T-cell (primary cell): ENCODE results near the gene ZNF484. TPM values are rescaled to one million over a fixed set of nuclear protein-coding genes. Genes with fewer than 3 reads are reported as not detected.
"Not testable (repeated sequence)": the region's sequence is repeated elsewhere in the genome, so short reads cannot be mapped to it uniquely, and the experiment has no call there.

Experiments used
- ATAC-seq, 4 experiments: fragments of 200-7000 bp in 3 of 4; fragments of 150-1000 bp in 1 of 4; cut with Tn5 transposase; replicated peaks in 1 of 4; 1 replicate in 3 of 4; 2 replicates in 1 of 4; pipeline ENCODE4 v1.10.0; 2021; ENCODE audit warnings: moderate library complexity in 3 of 4, mild to moderate bottlenecking in 2 of 4, moderate number of reproducible peaks in 1 of 4
- CTCF ChIA-PET, 2 donors: fragments of 300-600 bp; sonication (Branson Sonifier 250); formaldehyde crosslinking; loops; one replicate each; lab custom pipeline; 2022; ENCODE audit warnings: antibody characterized with exemption in 2 of 2; lab: Charles Lee
- POLR2A ChIA-PET, 2 donors: fragments of 300-600 bp; sonication (Branson Sonifier 250); formaldehyde crosslinking; loops; one replicate each; lab custom pipeline; 2022; ENCODE audit warnings: antibody characterized with exemption in 2 of 2; lab: Charles Lee
- DNase-seq, 35 experiments: peaks; one replicate each; pipeline versions ENCODE4 v3.0.0 to v3.0.0-alpha.2; 2013 to 2023
- H3K27ac ChIP-seq: one replicate; pipeline ENCODE4 v1.5.1; 2013; ENCODE audit warnings: low read length
- H3K27me3 ChIP-seq, 2 experiments: replicated peaks in 1 of 2; 1 replicate in 1 of 2; 2 replicates in 1 of 2; pipeline versions ENCODE4 v1.6.1 to v1.7.0; 2013; ENCODE audit warnings: low read length in 1 of 2, mixed read lengths in 1 of 2; ENCODE audit not compliant: control insufficient read depth in 2 of 2, insufficient read depth in 2 of 2; ENCODE audit errors: extremely low read depth in 1 of 2
- H3K36me3 ChIP-seq, 2 donors: 1 replicate in 1 of 2; 2 replicates in 1 of 2; pipeline versions ENCODE4 v1.6.1 to v1.7.0; 2013; ENCODE audit warnings: low read length in 1 of 2; ENCODE audit not compliant: control insufficient read depth in 2 of 2, insufficient read depth in 1 of 2; ENCODE audit errors: extremely low read depth in 1 of 2
- H3K4me1 ChIP-seq, 2 experiments: 1 replicate in 1 of 2; 2 replicates in 1 of 2; pipeline versions ENCODE4 v1.6.1 to v1.7.0; 2013; ENCODE audit warnings: low read length in 2 of 2, mixed read lengths in 1 of 2; ENCODE audit not compliant: insufficient read depth in 2 of 2, control insufficient read depth in 1 of 2; ENCODE audit errors: extremely low read depth in 1 of 2
- H3K4me3 ChIP-seq, 2 donors: 1 replicate in 1 of 2; 2 replicates in 1 of 2; pipeline versions ENCODE4 v1.5.1 to v1.7.0; 2013; ENCODE audit warnings: mild to moderate bottlenecking in 2 of 2, low read length in 1 of 2, moderate library complexity in 1 of 2; ENCODE audit not compliant: control insufficient read depth in 1 of 2; ENCODE audit errors: extremely low read depth in 1 of 2
- H3K9me3 ChIP-seq: 2 replicates; pipeline ENCODE4 v1.7.0; 2013
- H3K27ac Mint-ChIP-seq, 2 donors: one replicate each; pipeline ENCODE4 v1.8.0; 2020 to 2021; ENCODE audit warnings: mild to moderate bottlenecking in 2 of 2, mixed read lengths in 2 of 2
- H3K27me3 Mint-ChIP-seq, 2 donors: one replicate each; pipeline ENCODE4 v1.8.0; 2021 to 2022; ENCODE audit warnings: mixed read lengths in 2 of 2
- H3K36me3 Mint-ChIP-seq: one replicate; pipeline ENCODE4 v1.8.0; 2021; ENCODE audit warnings: mixed read lengths
- H3K4me1 Mint-ChIP-seq, 3 donors: one replicate each; pipeline ENCODE4 v1.8.0; 2020 to 2022; ENCODE audit warnings: mixed read lengths in 3 of 3, mild to moderate bottlenecking in 1 of 3
- H3K4me3 Mint-ChIP-seq, 3 donors: one replicate each; pipeline ENCODE4 v1.8.0; 2020 to 2022; ENCODE audit warnings: mild to moderate bottlenecking in 3 of 3, mixed read lengths in 3 of 3, moderate library complexity in 3 of 3
- H3K9me3 Mint-ChIP-seq, 3 donors: one replicate each; pipeline ENCODE4 v1.8.0; 2020 to 2022; ENCODE audit warnings: mixed read lengths in 3 of 3
- WGBS: methylation state at CpG from one replicate; pipeline ENCODE4 v1.1.5; 2013; ENCODE audit warnings: missing lambda C conversion rate; ENCODE audit not compliant: insufficient coverage; 5-methylcytosine and 5-hydroxymethylcytosine counted together
- total RNA-seq, 35 experiments: library from RNA in 6 of 35; stranded (reverse) in 6 of 35; fragments of 120-200 nt in 1 of 35; gene quantifications; one replicate each; pipeline versions ENCODE4 v1.2.1 to v1.2.4 and lab custom pipeline; 2013 to 2026

ZNF484 gene
- total RNA-seq, 5 donors from 2014 or later (not counting 1 experiment from before 2014, with no cell fraction given): 14.2 to 17.4 (median 16.4) TPM

- not testable (repeated sequence) for ATAC-seq
These were observed 57.9 kb downstream of the ZNF484 start for GRCh38 chr9:92819898-92820297.

GRCh38 chr9:92809629-92810326, 68.1 kb downstream of the ZNF484 start:
- not testable (repeated sequence) for H3K9me3 Mint-ChIP-seq, ATAC-seq, H3K36me3 ChIP-seq, H3K36me3 Mint-ChIP-seq, H3K27ac ChIP-seq, H3K9me3 ChIP-seq, H3K27ac Mint-ChIP-seq
- peak overlapping the region; percentile 45 to 54 for H3K4me3 ChIP-seq
- ChIA-PET POLR2A (interaction anchor here in 1 of 2 donors (0.7 kb wide), 1 partner anchor 1366 kb away, joined by 3 read pairs; no protein-coding TSS in a partner anchor), CTCF (interaction anchor here in 1 of 2 donors (1.5 kb wide), 1 partner anchor 19 kb away, joined by 3 read pairs; no protein-coding TSS in a partner anchor)
- WGBS: 3% methylated on average over 28 of the region's 34 CpGs
- peaks cover 57 to 58% of the 10 kb centered on the region in 2 donors for H3K27me3 Mint-ChIP-seq
- H3K4me1 Mint-ChIP-seq: peaks cover 14 to 22% (median 17%) of the 10 kb centered on the region in 3 donors
- H3K4me3 Mint-ChIP-seq: peak overlapping the region; percentile 75 to 89 (median 80)
- H3K27me3 ChIP-seq: peaks cover 20 to 49% of the 10 kb centered on the region in 2 experiments
- peaks cover 7 to 31% of the 10 kb centered on the region in 2 experiments for H3K4me1 ChIP-seq
- DNase-seq: peak in 3 of 35 experiments; percentile 1 to 11 (median 2)

More at GRCh38 chr9:92819898-92820297, 57.9 kb downstream of the ZNF484 start:
- H3K36me3 Mint-ChIP-seq, H3K4me3 ChIP-seq, H3K9me3 Mint-ChIP-seq, H3K4me1 Mint-ChIP-seq, CTCF ChIA-PET, H3K4me3 Mint-ChIP-seq, H3K27ac ChIP-seq, H3K27me3 ChIP-seq, H3K36me3 ChIP-seq, POLR2A ChIA-PET, DNase-seq, H3K4me1 ChIP-seq, H3K27ac Mint-ChIP-seq, H3K9me3 ChIP-seq: not testable (repeated sequence)
- WGBS: no CpG with 5 or more reads among the region's 1 CpG
- peaks cover 20 to 29% of the 10 kb centered on the region in 2 donors for H3K27me3 Mint-ChIP-seq

GRCh38 chr9:92808726-92809451, 68.9 kb downstream of the ZNF484 start:
- 1% methylated on average over 59 of the region's 60 CpGs for whole genome bisulfite sequencing
- H3K4me3 ChIP-seq: peak overlapping the region; percentile 45 to 54
- DNase-seq: peak in 27 of 35 experiments; percentile 5 to 63 (median 25)
- peaks cover 51% of the 10 kb centered on the region in 2 donors for H3K27me3 Mint-ChIP-seq
- H3K4me1 Mint-ChIP-seq: peaks cover 14 to 22% (median 17%) of the 10 kb centered on the region in 3 donors
- H3K4me1 ChIP-seq: peaks cover 7 to 31% of the 10 kb centered on the region in 2 experiments
- ChIA-PET CTCF (interaction anchor here in 1 of 2 donors (1.5 kb wide), 1 partner anchor 18 kb away, joined by 3 read pairs; no protein-coding TSS in a partner anchor), POLR2A (interaction anchor here in 1 of 2 donors (0.6 to 0.7 kb wide), 2 partner anchors 10 to 1365 kb away, joined by 3 read pairs; no protein-coding TSS in a partner anchor)
- no peaks in the 10 kb centered on the region for H3K9me3 Mint-ChIP-seq
- no peaks in the 10 kb centered on the region for H3K36me3 ChIP-seq
- H3K27ac Mint-ChIP-seq: no peak overlapping the region
- H3K27ac ChIP-seq: no peak overlapping the region
- H3K4me3 Mint-ChIP-seq: peak overlapping the region; percentile 75 to 89 (median 80)
- ATAC-seq: peak; percentile 55 to 66 (median 58)
- H3K9me3 ChIP-seq: no peaks in the 10 kb centered on the region
- peaks cover 27 to 58% of the 10 kb centered on the region in 2 experiments for H3K27me3 ChIP-seq
- H3K36me3 Mint-ChIP-seq: no peaks in the 10 kb centered on the region

- no peak overlapping the region for H3K27ac Mint-ChIP-seq
- peaks cover 14 to 22% (median 17%) of the 10 kb centered on the region in 3 donors for H3K4me1 Mint-ChIP-seq
- Histone ChIP-seq H3K4me3 (peak overlapping the region; percentile 45 to 54), H3K4me1 (peaks cover 7 to 31% of the 10 kb centered on the region in 2 experiments), H3K27me3 (peaks cover 26 to 64% of the 10 kb centered on the region in 2 experiments), H3K9me3 (no peaks in the 10 kb centered on the region), H3K36me3 (no peaks in the 10 kb centered on the region), H3K27ac (no peak overlapping the region)
- ChIA-PET CTCF (interaction anchor here in 1 of 2 donors (1.5 kb wide), 1 partner anchor 17 kb away, joined by 3 read pairs; no protein-coding TSS in a partner anchor), POLR2A (interaction anchor here in 1 of 2 donors (0.6 kb wide), 1 partner anchor 11 kb away, joined by 3 read pairs; no protein-coding TSS in a partner anchor)
- H3K4me3 Mint-ChIP-seq: peak overlapping the region; percentile 75 to 89 (median 80)
- 5% methylated on average over 69 of the region's 76 CpGs for WGBS
- H3K27me3 Mint-ChIP-seq: peaks cover 43 to 46% of the 10 kb centered on the region in 2 donors
- no peaks in the 10 kb centered on the region for H3K9me3 Mint-ChIP-seq
- no peaks in the 10 kb centered on the region for H3K36me3 Mint-ChIP-seq
- ATAC-seq (peak; percentile 53 to 71 (median 58)), DNase-seq (peak in 25 of 35 experiments; percentile 7 to 53 (median 26))
These were observed 69.8 kb downstream of the ZNF484 start for GRCh38 chr9:92807757-92808725.

GRCh38 chr9:92807031-92807756, 70.6 kb downstream of the ZNF484 start:
- peaks cover 26 to 60% of the 10 kb centered on the region in 2 experiments for H3K27me3 ChIP-seq
- peak overlapping the region; percentile 45 to 54 for H3K4me3 ChIP-seq
- ChIA-PET POLR2A (interaction anchor here in 1 of 2 donors (0.5 kb wide), 1 partner anchor 373 kb away, joined by 8 read pairs; no protein-coding TSS in a partner anchor), CTCF (no interaction called here)
- Mint-ChIP-seq H3K27me3 (peaks cover 38 to 42% of the 10 kb centered on the region in 2 donors), H3K9me3 (no peaks in the 10 kb centered on the region), H3K4me3 (peak overlapping the region; percentile 43 to 89 (median 63)), H3K27ac (no peak overlapping the region), H3K36me3 (no peaks in the 10 kb centered on the region), H3K4me1 (peaks cover 14 to 22% (median 17%) of the 10 kb centered on the region in 3 donors)
- no peaks in the 10 kb centered on the region for H3K36me3 ChIP-seq
- 19% methylated on average over 34 of the region's 44 CpGs for whole genome bisulfite sequencing
- DNase-seq (peak in 6 of 35 experiments; percentile 1 to 17 (median 4)), ATAC-seq (peak in 3 of 4 experiments; percentile 2 to 21 (median 7))
- H3K9me3 ChIP-seq: no peaks in the 10 kb centered on the region
- H3K4me1 ChIP-seq: peaks cover 7 to 31% of the 10 kb centered on the region in 2 experiments
- H3K27ac ChIP-seq: no peak overlapping the region
